Measurements from ENCODE around the gene TNFSF13. TPM values are rescaled to one million over a fixed set of nuclear protein-coding genes. Genes with fewer than 3 reads are reported as not detected.

Gene TNFSF13
- total RNA-seq, 3 donors from 2014 or later (not counting 1 experiment from before 2014, with no cell fraction given): 2.7 to 11.1 (median 2.7) TPM

DNA sequence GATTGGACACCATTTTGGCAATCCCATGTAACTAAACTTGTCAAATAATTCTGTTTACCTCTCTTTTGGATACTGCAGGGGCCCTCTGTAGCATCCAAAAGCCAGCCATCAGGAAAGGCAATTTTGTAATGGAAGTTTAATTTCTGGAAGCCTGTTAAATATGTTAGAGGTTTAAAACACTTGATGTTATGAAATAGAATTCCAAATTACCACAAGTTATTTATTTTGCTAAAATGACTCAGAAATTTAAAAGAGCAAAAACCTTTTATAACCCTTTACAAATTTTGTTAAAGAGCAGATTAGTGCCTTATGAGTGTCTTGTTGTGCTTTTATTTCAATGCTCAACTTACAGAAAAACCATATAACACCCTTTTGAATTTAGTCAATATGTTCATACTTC is 29.7 kb upstream of the TNFSF13 start:
- H3K27ac ChIP-seq (ENCODE audit: low read length): no peak overlapping the region
- DNase-seq: no peak
- Mint-ChIP-seq H3K9me3 (peaks cover 2 to 3% of the 10 kb centered on the region in 2 donors), H3K36me3 (peaks cover 9% of the 10 kb centered on the region), H3K4me3 (no peak overlapping the region), H3K4me1 (no peaks in the 10 kb centered on the region), H3K27ac (no peak overlapping the region), H3K27me3 (ENCODE audit: low read depth in 2 of 2) (no peaks in the 10 kb centered on the region)
- H3K36me3 ChIP-seq (ENCODE audit: control insufficient read depth, insufficient read depth, low read length): no peaks in the 10 kb centered on the region
- H3K4me1 ChIP-seq (ENCODE audit: control insufficient read depth, insufficient read depth, low read length): no peaks in the 10 kb centered on the region
- no peak overlapping the region for H3K4me3 ChIP-seq (ENCODE audit: low read length)
- H3K9me3 ChIP-seq (ENCODE audit: control insufficient read depth, insufficient read depth, low read length): peaks cover 12% of the 10 kb centered on the region
- no peaks in the 10 kb centered on the region for H3K27me3 ChIP-seq (ENCODE audit: control insufficient read depth, insufficient read depth, low read length)
- no peak for ATAC-seq
- intact Hi-C loops (cut with micrococcal nuclease): no loop called here
- TF ChIP-seq CTCF (IDR thresholded peaks at IDR 0.05): no peak

DNA sequence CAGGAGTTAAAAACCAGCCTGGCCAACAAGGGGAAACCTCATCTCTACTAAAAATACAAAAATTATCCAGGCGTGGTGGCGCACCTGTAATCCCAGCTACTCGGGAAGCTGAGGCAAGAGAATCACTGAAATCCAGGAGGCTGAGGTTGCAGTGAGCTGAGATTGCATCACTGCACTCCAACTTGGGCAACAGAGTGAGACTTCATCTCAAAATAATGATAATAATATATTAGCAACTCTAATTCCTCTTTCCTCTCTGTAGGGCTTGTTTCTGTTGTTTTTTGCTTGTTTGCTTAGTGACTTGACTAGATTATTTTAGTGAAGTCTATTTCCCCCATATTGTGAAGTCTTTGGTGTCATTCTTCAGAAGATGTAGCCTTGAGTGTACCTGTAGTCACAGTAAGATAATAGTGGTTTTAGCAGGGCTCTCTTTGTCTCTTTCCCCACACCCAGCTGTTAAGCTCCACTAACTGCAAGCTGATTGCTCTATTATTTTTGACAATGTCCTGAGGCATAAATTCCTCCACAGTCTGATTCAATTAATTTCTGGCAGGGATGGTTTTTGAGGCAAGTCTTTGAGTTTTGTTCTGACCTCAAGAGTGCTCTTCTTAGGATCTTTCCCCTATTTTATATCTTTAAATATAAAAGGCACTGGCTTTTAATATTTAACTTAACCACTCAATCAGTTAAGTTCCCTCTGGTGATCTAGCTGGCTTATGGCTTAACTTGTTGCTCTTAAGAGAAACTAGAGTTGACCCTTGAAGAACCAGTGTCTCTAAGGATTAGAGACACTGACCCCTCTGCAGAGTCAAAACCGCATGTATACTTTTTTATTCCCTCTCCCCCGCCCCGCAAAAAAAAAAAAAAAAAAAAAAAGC is 28.3 kb upstream of the TNFSF13 start:
- Mint-ChIP-seq H3K9me3 (peaks cover 2 to 3% of the 10 kb centered on the region in 2 donors), H3K4me1 (no peaks in the 10 kb centered on the region), H3K36me3 (peaks cover 9% of the 10 kb centered on the region), H3K27me3 (ENCODE audit: low read depth in 2 of 2) (no peaks in the 10 kb centered on the region), H3K27ac (no peak overlapping the region), H3K4me3 (no peak overlapping the region)
- intact Hi-C loops (cut with micrococcal nuclease): no loop called here
- TF ChIP-seq CTCF (IDR thresholded peaks at IDR 0.05): no peak
- 98% methylated on average over 3 of the region's 6 CpGs for whole genome bisulfite sequencing (ENCODE audit: insufficient coverage)
- no peaks in the 10 kb centered on the region for H3K36me3 ChIP-seq (ENCODE audit: control insufficient read depth, insufficient read depth, low read length)
- DNase-seq (no peak), ATAC-seq (no peak)
- H3K27me3 ChIP-seq (ENCODE audit: control insufficient read depth, insufficient read depth, low read length): no peaks in the 10 kb centered on the region
- H3K9me3 ChIP-seq (ENCODE audit: control insufficient read depth, insufficient read depth, low read length): peaks cover 12% of the 10 kb centered on the region
- no peak overlapping the region for H3K4me3 ChIP-seq (ENCODE audit: low read length)
- H3K4me1 ChIP-seq (ENCODE audit: control insufficient read depth, insufficient read depth, low read length): no peaks in the 10 kb centered on the region
- no peak overlapping the region for H3K27ac ChIP-seq (ENCODE audit: low read length)

DNA sequence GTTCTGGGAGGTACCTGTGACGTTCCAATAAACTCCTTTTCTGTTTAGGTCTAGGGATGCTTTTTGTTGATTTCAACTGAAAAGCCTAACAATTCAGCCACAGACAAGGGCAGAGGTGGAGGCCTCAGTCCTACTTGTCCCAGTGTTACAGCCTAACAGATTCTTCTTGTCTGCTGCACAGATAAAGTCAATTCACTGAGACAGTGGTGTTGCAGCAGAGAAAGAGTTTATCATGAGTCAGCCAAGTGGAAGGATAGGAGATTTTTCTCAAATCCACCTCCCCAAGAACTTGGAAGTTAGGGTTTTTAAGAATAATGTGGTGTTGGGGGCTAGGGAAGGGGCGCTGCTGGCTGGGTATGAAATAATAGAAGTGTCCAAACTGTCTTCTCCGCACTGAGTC is 20.5 kb upstream of the TNFSF13 start:
- Histone ChIP-seq H3K36me3 (ENCODE audit: control insufficient read depth, insufficient read depth, low read length) (no peaks in the 10 kb centered on the region), H3K4me3 (ENCODE audit: low read length) (no peak overlapping the region), H3K27me3 (ENCODE audit: control insufficient read depth, insufficient read depth, low read length) (no peaks in the 10 kb centered on the region), H3K4me1 (ENCODE audit: control insufficient read depth, insufficient read depth, low read length) (no peaks in the 10 kb centered on the region), H3K27ac (ENCODE audit: low read length) (no peak overlapping the region), H3K9me3 (ENCODE audit: control insufficient read depth, insufficient read depth, low read length) (peaks cover 7% of the 10 kb centered on the region)
- no peaks in the 10 kb centered on the region for H3K36me3 Mint-ChIP-seq
- 63% methylated on average over 3 of the region's 3 CpGs for WGBS (ENCODE audit: insufficient coverage)
- H3K4me1 Mint-ChIP-seq: no peaks in the 10 kb centered on the region
- ATAC-seq (no peak), DNase-seq (no peak)
- H3K9me3 Mint-ChIP-seq: no peaks in the 10 kb centered on the region
- no peak for TF ChIP-seq CTCF (IDR thresholded peaks at IDR 0.05)
- H3K27me3 Mint-ChIP-seq (ENCODE audit: low read depth in 2 of 2): no peaks in the 10 kb centered on the region
- no peak overlapping the region for H3K4me3 Mint-ChIP-seq
- intact Hi-C loops (cut with micrococcal nuclease): no loop called here
- no peak overlapping the region for H3K27ac Mint-ChIP-seq

Measured in natural killer cell (primary cell).